Measurements from ENCODE around the gene NTSR2. TPM values are rescaled to one million over a fixed set of nuclear protein-coding genes. Genes with fewer than 3 reads are reported as not detected.
A peak's percentile ranks its signal among the peaks of the same experiment; 100 is the strongest.

NTSR2 gene
- total RNA-seq, 6 donors from 2014 or later = not detected

GRCh38 chr2:11677136-11678055, 7.4 kb upstream of the NTSR2 start:
- Histone ChIP-seq H3K9me3 (no peaks in the 10 kb centered on the region), H3K27ac (no peak overlapping the region), H3K4me3 (no peak overlapping the region), H3K4me1 (no peaks in the 10 kb centered on the region), H3K27me3 (no peaks in the 10 kb centered on the region), H3K36me3 (no peaks in the 10 kb centered on the region)
- ATAC-seq (ENCODE audit: low FRiP score in 2 of 2) (no peak), DNase-seq (peak in 1 of 2 donors; percentile 56)
- 42% methylated on average over 24 to 26 of the region's 27 CpGs for WGBS, 2 donors
- TF ChIP-seq EP300 (IDR thresholded peaks at IDR 0.05) (no peak), CTCF (IDR thresholded peaks at IDR 0.05) (no peak), POLR2A (IDR thresholded peaks at IDR 0.05) (no peak), POLR2AphosphoS5 (IDR thresholded peaks at IDR 0.05) (no peak)

GRCh38 chr2:11676640-11677039, 6.6 kb upstream of the NTSR2 start:
- DNase-seq (peak in 1 of 2 donors; percentile 50), ATAC-seq (ENCODE audit: low FRiP score in 2 of 2) (no peak)

GRCh38 chr2:11675423-11676112, 5.6 kb upstream of the NTSR2 start:
- no peak overlapping the region for H3K4me3 ChIP-seq
- no peaks in the 10 kb centered on the region for H3K4me1 ChIP-seq
- WGBS, 2 donors = 78 to 82% methylated on average over 3 of the region's 3 CpGs
- DNase-seq (no peak), ATAC-seq (ENCODE audit: low FRiP score in 2 of 2) (no peak)
- H3K36me3 ChIP-seq = no peaks in the 10 kb centered on the region
- no peak overlapping the region for H3K27ac ChIP-seq
- no peaks in the 10 kb centered on the region for H3K9me3 ChIP-seq
- TF ChIP-seq EP300 (IDR thresholded peaks at IDR 0.05) = no peak
- TF ChIP-seq CTCF (IDR thresholded peaks at IDR 0.05) = no peak
- TF ChIP-seq POLR2AphosphoS5 (IDR thresholded peaks at IDR 0.05) = no peak
- no peak for TF ChIP-seq POLR2A (IDR thresholded peaks at IDR 0.05)
- H3K27me3 ChIP-seq = no peaks in the 10 kb centered on the region

More at GRCh38 chr2:11676640-11677039, 6.6 kb upstream of the NTSR2 start:
- Histone ChIP-seq H3K4me1 (no peaks in the 10 kb centered on the region), H3K27me3 (no peaks in the 10 kb centered on the region), H3K27ac (no peak overlapping the region), H3K9me3 (no peaks in the 10 kb centered on the region), H3K4me3 (no peak overlapping the region), H3K36me3 (no peaks in the 10 kb centered on the region)
- TF ChIP-seq CTCF (IDR thresholded peaks at IDR 0.05) = no peak
- TF ChIP-seq POLR2AphosphoS5 (IDR thresholded peaks at IDR 0.05) = no peak
- TF ChIP-seq POLR2A (IDR thresholded peaks at IDR 0.05) = no peak
- no peak for TF ChIP-seq EP300 (IDR thresholded peaks at IDR 0.05)
- WGBS, 2 donors = 39 to 53% methylated on average over 11 of the region's 11 CpGs

- no peak overlapping the region for H3K4me3 ChIP-seq
- H3K27ac ChIP-seq = no peak overlapping the region
- ATAC-seq (ENCODE audit: low FRiP score in 2 of 2) (no peak), DNase-seq (no peak)
- no peaks in the 10 kb centered on the region for H3K36me3 ChIP-seq
- H3K9me3 ChIP-seq = no peaks in the 10 kb centered on the region
- TF ChIP-seq POLR2AphosphoS5 (IDR thresholded peaks at IDR 0.05) (no peak), EP300 (IDR thresholded peaks at IDR 0.05) (no peak), POLR2A (IDR thresholded peaks at IDR 0.05) (no peak), CTCF (IDR thresholded peaks at IDR 0.05) (no peak)
- WGBS, 2 donors = 79 to 81% methylated on average over 10 of the region's 10 CpGs
- peaks cover 0 to 2% (median 2%) of the 10 kb centered on the region in 4 donors for H3K4me1 ChIP-seq
- H3K27me3 ChIP-seq = no peaks in the 10 kb centered on the region
Measured at GRCh38 chr2:11674983-11675382, 5.0 kb upstream of the NTSR2 start.
